GM18508 (cell line): ENCODE data around the gene ANKRD1.
A peak's percentile ranks its signal among the peaks of the same experiment; 100 is the strongest.
"Not testable (repeated sequence)": the region's sequence is repeated elsewhere in the genome, so short reads cannot be mapped to it uniquely, and the experiment has no call there.

Experiments used
- ATAC-seq: cut with Tn5 transposase; IDR thresholded peaks from one replicate; pipeline ENCODE4 v1.9.1; 2021; ENCODE audit warnings: moderate number of reproducible peaks; ENCODE audit not compliant: insufficient read depth, unreplicated experiment

The ANKRD1 gene

DNA sequence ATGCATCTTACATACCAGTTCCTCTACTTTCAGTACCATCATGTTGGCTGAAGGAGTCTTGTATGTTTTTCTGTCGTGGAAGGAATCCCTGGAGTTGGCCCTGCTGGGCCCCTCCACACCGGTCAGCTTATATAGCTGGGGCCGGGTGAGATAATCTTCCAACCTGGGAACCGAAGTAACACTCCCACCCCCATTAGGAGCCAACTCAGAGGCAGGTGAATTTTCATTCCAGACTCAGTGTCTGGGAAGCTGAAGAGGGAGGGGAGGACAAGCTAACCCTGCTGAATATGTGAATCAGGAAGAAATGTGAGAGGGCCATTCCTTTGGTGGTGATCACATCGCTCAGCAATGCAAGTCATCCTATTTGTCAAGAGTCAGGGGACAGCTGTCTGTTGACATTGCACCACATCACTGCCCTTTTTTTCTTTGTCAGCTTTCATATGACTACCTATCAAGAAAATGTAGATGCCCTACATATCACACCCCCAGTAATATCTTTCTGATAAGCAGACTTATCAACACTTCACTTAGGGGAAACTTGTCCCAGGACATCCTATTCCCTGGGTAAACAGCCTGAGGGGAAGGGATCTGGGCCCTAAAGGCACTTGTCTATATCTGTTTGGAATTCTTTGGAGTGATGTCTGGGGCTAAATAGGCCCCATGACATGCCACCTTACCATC is at the start of gene ANKRD1:
TSS of gene ANKRD1 (minus strand) at position 102 of the 681 bp plus-strand sequence. CDS start at position 42, 60 bp downstream.
- no peak for ATAC-seq

DNA sequence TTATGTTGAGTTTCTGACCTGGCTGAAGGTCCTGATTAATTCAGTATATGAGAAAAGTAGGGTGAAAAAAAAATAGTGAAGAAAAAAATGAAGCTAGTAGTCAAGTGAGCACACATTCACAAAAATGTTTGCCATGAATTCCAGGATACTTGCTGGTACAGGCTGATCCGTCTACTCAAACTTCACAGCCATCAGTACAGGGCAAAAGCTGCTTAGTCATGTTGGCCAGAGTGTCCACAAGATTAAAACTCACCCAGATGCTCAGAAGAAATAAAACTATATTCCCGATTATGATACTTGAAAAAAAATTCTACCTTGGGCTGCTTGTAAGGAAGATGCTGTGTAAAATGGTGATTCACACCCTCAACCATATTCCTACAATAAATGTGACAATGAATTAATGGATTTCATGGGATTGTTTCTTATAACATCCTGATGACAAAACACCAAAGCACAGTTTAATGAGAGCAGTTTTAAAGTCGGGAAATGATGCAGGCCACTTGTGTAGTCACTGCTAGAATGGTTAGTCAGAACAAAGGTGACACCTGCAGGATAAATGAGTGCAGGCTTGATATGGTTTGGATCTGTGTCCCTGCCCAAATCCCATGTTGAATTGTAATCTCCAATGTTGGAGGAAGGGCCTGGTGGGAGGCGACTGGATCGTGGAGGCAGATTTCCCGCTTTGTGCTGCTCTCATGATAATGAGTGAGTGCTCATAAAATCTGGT is 49.2 kb upstream of the ANKRD1 start:
- no peak for ATAC-seq

DNA sequence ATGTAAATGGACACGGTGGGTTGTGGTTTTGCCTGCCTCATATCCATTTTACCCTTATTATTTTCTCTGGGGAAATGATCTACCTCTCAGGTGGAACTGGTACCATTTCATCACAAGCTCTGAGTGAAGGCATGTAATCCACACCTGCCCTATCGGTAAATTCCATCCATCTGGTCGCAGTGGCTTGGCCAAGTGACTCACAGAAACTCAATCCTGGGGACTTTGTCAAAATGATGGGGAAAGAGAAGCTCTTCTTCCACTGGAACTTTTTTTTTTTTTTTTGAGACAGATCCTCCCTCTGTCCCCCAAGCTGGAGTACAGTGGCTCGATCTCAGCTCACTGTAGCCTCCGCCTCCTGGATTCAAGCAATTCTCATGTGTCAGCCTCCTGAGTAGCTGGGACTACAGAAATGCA is 48.2 kb upstream of the ANKRD1 start:
- ATAC-seq: no peak

DNA sequence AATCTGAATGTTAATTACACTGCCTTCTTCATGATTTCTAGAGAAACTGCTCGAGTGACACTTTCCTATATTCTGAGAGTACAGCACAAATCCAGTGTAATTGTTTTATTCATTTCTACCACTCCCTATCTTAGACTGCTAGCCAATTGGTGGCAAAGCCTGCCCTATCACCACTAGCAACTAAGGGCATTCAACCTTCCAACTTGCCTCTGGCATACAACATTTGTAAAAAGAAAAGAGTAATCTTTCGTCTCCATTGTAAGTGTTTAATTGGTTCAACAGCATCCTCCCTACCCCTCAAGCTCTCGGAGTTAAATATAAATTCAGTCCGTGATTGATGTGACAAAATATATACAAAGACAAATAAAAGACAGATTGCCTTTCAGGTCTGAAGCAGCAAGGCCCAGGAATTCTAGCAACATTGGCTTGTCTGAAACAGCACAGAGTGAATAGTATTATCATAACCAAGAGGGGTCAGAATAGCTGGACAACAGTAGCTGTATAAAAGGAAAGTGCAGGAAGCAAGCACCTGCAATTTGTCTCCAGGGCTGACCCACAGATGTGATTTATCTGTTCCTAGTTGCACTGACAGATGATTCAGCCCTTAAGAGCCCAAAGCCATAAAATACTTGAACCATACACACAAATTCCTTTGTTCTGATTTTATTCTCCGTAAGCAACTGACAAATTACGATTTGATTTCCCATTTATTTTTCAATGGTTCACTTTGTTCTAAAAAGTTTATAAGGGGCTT is 47.6 kb upstream of the ANKRD1 start:
- no peak for ATAC-seq

DNA sequence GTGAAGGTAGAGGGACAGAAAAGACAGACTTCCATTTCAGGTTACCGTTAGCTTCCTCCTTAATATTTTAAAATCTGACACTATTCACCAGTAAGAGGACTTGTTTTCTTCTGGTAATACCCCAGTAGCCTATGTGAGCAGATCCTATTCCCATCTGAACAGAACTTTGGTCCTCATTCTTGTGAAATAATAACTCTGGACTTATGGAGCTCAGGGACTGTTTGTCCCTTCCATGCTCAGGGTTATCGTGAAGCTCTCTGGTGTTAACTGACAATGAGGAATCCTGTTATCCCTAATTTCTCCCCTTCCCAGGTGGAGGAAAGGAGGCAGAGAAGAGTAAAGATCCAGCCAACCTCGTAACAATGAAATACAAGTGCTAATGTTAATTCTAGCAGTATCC is 47.0 kb upstream of the ANKRD1 start:
- ATAC-seq: no peak

DNA sequence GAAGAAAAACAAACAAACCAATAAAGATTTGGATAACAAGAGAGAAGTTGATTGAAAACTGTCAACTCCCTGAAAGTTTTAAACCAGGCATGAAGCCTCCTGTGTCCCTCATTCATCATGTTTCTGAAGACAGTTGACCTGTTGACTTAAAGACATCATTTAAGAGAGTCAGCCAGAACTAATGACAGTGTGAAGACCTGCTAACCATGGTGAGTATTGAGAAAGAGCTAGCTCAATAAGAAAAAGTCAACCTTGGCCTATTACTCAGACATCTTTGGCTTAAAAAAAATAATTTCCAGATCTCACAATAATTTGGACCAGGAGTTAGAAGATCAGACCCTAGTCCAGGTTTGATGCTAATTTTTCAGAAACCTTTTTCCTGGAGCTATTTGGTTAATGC is 45.3 kb upstream of the ANKRD1 start:
- ATAC-seq: no peak

- no peak for ATAC-seq
Measured at GRCh38 chr10:90965720-90966119, 44.8 kb upstream of the ANKRD1 start.

DNA sequence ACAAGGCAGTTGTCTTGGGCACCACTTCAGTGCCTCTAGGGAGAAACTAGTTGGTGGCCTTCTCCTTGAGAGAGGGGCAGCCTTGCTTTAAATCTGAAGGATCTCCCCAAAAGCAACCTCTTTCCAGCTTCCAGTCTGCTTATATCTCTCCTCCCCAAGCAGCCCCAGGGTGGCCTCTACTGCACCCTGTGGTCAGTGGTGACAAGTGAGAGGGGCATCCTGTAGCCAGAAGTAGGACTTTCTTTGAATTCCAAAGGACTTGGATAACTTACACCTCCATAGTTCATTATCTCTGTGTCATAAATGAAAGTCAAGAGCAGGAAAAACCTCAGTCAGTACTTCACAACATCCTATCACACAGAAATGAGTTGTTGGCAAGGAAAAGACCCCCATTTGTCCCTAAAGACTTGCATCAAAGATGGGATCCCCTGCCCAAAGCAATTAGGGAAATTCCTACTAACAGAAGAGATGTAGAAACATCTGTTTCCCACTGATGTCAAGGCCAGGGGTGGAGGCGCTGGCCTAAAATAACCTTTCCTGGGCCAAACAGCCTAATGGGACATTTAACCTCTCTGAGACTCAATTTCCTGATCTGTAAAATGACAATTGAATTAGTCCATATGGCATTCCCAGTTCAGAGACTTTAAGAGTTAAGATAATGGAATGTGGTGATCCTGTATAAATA is 44.0 kb upstream of the ANKRD1 start:
- no peak for ATAC-seq

GRCh38 chr10:90963331-90963730 is 42.4 kb upstream of the ANKRD1 start:
- ATAC-seq: no peak

DNA sequence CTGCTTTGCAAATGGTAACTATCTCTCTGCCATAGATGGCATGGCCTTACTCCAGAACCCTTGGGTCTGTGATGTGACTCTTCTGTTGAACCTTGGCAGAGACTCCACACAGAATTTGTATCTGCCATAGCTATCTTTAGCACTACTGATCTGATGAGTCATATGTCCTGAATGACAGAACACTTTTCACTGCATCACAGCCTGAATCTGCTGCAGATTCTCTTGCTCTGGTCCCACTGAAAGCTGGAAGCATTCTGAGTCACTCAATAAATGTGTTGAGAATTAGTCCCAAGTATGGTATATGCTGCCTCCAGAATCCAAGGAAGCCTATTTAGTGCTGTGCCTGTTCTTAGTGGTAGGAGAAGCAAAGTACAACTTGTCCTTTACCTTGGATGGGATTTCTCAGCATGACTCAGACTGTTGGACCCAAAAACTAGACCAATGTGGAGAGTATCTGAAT is 39.5 kb upstream of the ANKRD1 start:
- ATAC-seq: peak; percentile 83

DNA sequence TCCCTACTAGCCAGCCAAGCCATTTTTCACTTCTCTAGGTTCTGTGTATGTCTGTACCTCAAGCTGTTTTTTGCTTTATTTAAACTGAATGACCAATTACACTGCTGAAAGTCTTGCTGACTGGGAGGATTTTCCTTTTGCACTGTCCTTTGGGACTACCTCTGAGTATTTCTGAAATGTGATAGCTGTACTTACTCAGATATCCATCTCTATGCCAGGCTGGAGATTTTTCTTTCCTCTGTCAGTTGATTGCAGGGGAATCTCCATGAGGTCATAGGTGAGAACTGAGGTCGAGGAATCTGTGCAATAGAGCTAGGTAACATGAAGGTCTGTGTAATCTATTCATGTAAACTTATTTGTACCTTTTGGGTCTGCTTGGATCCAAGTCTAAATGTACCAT is 38.9 kb upstream of the ANKRD1 start:
- ATAC-seq: no peak

GRCh38 chr10:90958781-90959180 is 37.9 kb upstream of the ANKRD1 start:
- no peak for ATAC-seq

- ATAC-seq: no peak
Measured at GRCh38 chr10:90947030-90947960, 26.4 kb upstream of the ANKRD1 start.

DNA sequence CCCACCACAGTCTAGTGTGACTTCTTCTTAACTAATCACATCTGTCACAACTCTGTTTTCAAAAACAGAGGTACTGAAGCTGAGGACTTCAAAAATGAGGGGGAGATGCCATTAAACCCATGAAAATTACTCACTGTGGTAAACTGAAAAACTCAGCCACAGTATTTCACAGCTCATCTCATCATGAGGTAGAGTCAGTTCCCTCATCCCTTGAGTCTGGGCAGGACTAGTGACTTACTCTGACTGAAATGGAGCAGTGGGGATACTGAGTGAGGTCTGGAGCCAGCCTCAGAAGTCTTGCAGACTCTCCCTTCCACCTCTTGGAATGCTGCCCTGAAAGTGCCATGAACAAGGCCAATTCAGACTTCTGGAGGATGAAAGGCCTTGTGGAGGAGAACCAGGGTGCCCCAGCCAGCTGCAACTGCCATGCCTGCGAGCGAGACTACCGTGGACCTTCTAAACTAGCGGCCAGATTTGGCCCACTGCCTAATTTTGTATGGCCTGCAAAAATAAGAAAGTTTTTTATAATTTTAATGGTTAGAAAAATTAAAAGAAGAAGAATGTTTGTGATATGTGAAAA is 24.7 kb upstream of the ANKRD1 start:
- no peak for ATAC-seq

GRCh38 chr10:90944749-90945148 is 23.9 kb upstream of the ANKRD1 start:
- ATAC-seq: no peak

GRCh38 chr10:90942980-90943379 is 22.1 kb upstream of the ANKRD1 start:
- ATAC-seq: not testable (repeated sequence)

DNA sequence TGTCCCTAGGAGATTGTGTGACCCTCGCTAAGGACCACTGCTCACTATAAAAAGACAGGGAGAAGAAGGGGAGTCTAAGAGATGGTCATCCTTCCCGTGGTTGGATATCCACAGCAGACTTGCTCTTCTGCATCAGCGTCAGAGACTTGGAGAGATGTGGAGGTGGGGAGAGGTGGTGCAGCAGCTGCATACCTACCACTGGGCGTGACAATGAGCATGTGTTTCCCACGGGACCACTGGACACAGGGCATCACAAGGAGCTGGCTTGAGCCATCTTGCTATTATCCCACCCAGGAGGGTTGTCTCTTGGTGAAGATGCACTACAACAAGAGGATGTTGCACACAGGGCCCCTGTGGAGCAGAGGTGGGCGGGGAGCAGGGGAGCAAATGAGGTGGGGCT is 18.8 kb upstream of the ANKRD1 start:
- ATAC-seq: no peak

GRCh38 chr10:90939116-90939515 is 18.2 kb upstream of the ANKRD1 start:
- no peak for ATAC-seq

GRCh38 chr10:90937645-90938258 is 16.9 kb upstream of the ANKRD1 start:
- no peak for ATAC-seq
